IPS DF 4.7 (cell line): ENCODE results near the gene EMP1.
A peak's percentile ranks its signal among the peaks of the same experiment; 100 is the strongest.

Source experiments
- DNase-seq: peaks from one replicate; pipeline ENCODE4 v3.0.0-alpha.2; 2013; ENCODE audit warnings: low spot score; ENCODE audit errors: extremely low read depth

The EMP1 gene

DNA sequence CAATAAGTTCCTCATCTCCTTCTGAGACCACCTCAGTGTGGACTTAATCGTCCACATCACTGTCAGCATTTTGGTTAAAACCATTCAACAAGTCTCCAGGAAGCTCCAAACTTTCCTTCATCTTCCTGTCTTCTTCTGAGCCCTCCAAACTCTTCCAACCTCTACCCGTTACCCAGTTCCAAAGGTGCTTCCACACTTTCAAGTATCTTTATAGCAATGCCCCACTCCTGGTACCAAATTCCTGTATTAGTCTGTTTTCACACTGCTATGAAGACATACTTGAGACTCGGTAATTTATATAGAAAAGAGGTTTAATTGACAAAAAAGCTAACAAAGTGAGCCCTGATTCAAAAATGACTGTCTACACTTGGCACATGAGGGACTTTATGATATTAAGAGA is 22.8 kb downstream of the EMP1 start:
- no peak for DNase-seq

- no peak for DNase-seq
These were observed 24.3 kb downstream of the EMP1 start for GRCh38 chr12:13220838-13221237.

DNA sequence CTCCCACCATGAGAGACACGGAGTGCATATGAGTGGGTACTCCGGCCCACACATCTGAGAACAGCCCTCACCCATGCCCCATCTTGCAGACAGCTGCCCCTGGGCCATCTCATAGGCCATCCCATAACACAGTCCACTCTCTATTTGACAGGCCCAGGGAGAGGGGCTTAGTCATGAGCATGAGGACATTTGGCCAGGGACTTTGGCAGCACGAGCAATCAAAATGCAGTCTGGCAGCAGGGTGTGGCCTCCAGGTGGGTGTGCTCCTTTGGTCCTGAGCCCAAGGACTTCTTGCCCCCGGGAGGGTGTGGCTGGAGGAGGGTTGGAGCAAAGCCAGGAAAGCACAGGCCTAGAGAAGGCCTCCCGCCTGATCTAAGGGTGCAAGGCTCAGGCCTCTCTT is 25.6 kb downstream of the EMP1 start:
- DNase-seq: no peak

- DNase-seq: no peak
These were observed 26.8 kb downstream of the EMP1 start for GRCh38 chr12:13223179-13223804.

DNA sequence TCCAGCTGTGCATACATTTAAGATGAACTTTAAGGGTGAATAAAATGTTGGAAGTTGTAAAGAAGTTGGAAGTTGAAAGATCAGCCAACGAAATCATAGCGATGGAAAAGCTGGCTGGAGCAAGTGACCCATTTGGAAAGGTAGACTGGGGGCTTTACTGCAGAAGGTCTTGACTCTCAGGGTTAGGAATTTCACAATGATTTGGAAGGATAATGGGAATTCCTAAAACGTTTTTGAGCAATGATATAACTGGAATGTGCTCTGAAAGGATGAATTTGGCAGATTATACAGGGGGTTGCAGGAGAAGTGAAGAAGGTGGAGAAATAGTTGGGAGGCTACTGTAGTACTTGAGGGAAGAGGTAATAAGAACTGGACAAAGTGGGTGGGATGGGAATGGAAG is 27.4 kb downstream of the EMP1 start:
- DNase-seq: no peak

GRCh38 chr12:13227191-13227590 is 30.7 kb downstream of the EMP1 start:
- DNase-seq: no peak

GRCh38 chr12:13228579-13228978 is 32.1 kb downstream of the EMP1 start:
- no peak for DNase-seq

GRCh38 chr12:13229504-13229903 is 33.0 kb downstream of the EMP1 start:
- no peak for DNase-seq

- no peak for DNase-seq
These were observed 34.0 kb downstream of the EMP1 start for GRCh38 chr12:13230500-13230899.

- peak; percentile 53 for DNase-seq
These were observed 37.5 kb downstream of the EMP1 start for GRCh38 chr12:13233830-13234641.

GRCh38 chr12:13238204-13238603 is 41.7 kb downstream of the EMP1 start:
- no peak for DNase-seq

- DNase-seq: no peak
These were observed 45.4 kb downstream of the EMP1 start for GRCh38 chr12:13241833-13242488.

DNA sequence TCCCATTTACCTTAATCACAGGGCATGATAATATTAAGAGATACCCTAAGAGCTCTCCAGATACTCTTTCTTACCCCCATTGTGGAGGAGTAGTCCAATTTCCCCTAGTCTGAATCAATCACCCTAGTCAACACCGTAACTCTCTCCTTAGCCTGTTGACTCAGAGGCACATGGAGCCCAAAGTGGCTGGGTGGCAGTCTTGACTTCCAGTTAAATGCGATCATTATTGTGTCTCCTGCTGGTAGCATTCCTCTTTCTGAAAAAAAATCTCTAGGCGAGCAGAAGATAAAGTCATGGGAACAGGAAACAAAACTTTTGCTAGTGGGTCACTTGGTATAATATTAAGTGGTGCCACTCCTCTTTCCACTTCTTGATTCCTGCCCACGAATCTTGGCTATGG is 46.4 kb downstream of the EMP1 start:
- no peak for DNase-seq

- no peak for DNase-seq
These were observed 47.1 kb downstream of the EMP1 start for GRCh38 chr12:13243516-13244070.

DNA sequence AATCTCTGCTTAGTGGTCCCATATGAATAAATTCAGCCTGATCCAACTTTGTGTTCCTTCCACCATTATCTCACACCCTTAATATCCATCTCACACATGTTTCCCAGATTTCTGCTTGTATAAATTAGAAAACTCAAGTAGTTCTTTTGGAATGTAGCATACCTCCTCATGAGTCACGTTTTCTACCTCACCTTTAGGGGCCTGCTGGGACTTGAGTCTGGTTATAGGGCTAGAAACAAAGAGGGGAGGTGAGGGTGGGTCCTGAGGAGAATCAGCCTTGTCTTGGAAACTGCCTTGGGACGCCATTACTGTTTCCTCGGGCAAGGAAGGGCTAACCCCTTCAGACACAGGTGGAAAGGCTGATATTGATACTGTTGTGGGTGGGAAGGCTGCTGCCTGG is 51.1 kb downstream of the EMP1 start:
- no peak for DNase-seq

- no peak for DNase-seq
These were observed 52.4 kb downstream of the EMP1 start for GRCh38 chr12:13248964-13249363.

- DNase-seq: no peak
These were observed 53.9 kb downstream of the EMP1 start for GRCh38 chr12:13250416-13250815.

DNA sequence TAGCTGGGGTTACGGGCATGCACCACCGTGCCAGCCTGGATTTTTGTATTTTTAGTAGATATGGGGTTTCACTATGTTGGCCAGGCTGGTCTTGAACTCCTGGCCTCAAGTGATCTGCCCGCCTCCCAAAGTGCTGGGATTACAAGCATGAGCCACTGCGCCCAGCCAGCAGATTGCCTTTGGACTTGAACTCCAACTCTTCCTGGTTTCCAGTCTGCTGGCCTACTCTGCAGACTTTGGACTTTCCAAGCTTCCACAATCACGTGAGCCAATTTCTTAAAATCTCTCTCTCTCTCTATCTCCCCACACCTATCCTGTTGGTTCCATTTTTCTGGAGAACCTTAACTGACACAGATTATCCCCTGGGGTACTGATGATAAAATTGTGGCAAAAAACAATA is 55.0 kb downstream of the EMP1 start:
- DNase-seq: no peak

DNA sequence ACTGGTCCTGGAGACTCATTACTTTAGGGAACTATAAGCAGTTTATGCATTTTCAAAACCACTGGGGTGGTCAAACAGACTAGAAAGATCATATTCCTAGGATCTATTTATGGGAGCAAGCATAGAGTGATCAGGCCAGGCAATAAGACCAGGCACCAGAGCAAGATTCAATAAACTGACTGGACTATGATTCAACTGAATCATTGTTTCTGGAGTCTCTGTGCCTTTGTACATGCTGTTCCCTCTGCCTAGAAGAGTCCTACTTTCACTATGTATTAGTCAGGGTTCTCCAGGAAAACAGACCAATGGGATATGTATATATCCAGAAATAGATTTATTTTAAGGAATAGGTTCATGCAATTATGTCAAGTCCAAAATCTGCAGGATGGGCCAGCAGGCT is 55.5 kb downstream of the EMP1 start:
- no peak for DNase-seq

GRCh38 chr12:13252616-13253015 is 56.1 kb downstream of the EMP1 start:
- no peak for DNase-seq

DNA sequence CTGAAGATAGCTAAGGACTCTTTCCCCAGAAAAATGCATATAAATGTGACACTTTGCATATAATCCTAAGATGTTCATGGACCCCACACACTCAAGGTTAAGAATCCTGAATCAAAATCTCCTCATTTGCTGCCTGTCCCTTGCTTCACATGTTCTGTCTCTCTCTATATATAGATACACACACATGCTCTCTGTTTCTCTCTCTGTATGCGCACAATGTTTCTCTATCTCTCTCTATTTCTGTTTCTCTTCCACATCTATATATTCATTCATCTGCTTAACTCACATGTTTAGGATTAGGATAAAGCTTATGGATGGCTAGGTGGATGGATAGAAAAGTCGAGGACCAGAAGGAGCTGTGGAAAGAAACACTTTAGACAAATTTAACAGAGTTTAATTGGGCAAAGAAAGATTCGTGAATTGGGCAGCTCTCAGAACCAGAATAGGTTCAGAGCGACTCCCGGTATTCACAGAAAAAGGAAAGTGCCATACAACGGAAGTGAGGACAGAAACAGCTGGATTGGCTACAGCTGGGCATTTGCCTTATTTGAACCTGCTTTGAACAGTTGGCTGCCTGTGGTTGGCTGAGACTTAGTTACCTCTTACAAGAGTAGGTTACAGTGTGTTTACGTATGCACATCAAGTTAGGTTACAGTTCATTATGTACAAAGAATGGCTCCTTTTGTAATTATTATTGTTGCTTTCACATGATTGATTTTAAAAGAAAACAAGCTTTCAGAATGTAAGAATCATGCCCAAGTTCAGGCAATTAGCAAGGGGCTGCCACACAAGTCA is 57.6 kb downstream of the EMP1 start:
- no peak for DNase-seq
